HEK293 (cell line): ENCODE data around the gene PCAT6.
A peak's percentile ranks its signal among the peaks of the same experiment; 100 is the strongest.

ENCODE experiments used
- GLIS1 ChIP-seq: fragments of 450-650 bp; formaldehyde crosslinking; IDR thresholded peaks from 2 replicates; pipeline ENCODE4 v1.5.1; 2016; ENCODE audit warnings: missing biosample characterization, missing genetic modification characterization
- RBAK ChIP-seq: fragments of 450-650 bp; formaldehyde crosslinking; IDR thresholded peaks from 2 replicates; pipeline ENCODE4 v1.5.1; 2016; ENCODE audit warnings: missing biosample characterization, missing genetic modification characterization
- SCRT1 ChIP-seq: fragments of 450-650 bp; formaldehyde crosslinking; IDR thresholded peaks from 2 replicates; pipeline ENCODE4 v1.5.1; 2016; ENCODE audit warnings: missing biosample characterization, missing genetic modification characterization, borderline replicate concordance
- ZBTB17 ChIP-seq: fragments of 450-650 bp; formaldehyde crosslinking; IDR thresholded peaks from 2 replicates; pipeline ENCODE4 v1.5.1; 2016; ENCODE audit warnings: missing biosample characterization, missing genetic modification characterization
- ZBTB48 ChIP-seq: fragments of 450-650 bp; formaldehyde crosslinking; IDR thresholded peaks from 2 replicates; pipeline ENCODE4 v1.5.1; 2016; ENCODE audit warnings: missing biosample characterization, missing genetic modification characterization
- ZNF10 ChIP-seq: fragments of 450-650 bp; formaldehyde crosslinking; IDR thresholded peaks from 2 replicates; pipeline ENCODE4 v1.5.1; 2017; ENCODE audit warnings: missing biosample characterization, missing genetic modification characterization
- ZNF114 ChIP-seq: fragments of 450-650 bp; formaldehyde crosslinking; IDR thresholded peaks from 2 replicates; pipeline ENCODE4 v1.5.0; 2017; ENCODE audit warnings: missing biosample characterization, missing genetic modification characterization
- ZNF341 ChIP-seq: fragments of 450-650 bp; formaldehyde crosslinking; IDR thresholded peaks from 2 replicates; pipeline ENCODE4; 2016; ENCODE audit warnings: low read depth, missing biosample characterization, missing genetic modification characterization
- ZNF354C ChIP-seq: fragments of 450-650 bp; formaldehyde crosslinking; IDR thresholded peaks from 2 replicates; pipeline ENCODE4 v1.5.1; 2016; ENCODE audit warnings: missing biosample characterization, missing genetic modification characterization, low read depth, borderline replicate concordance
- ZNF391 ChIP-seq: fragments of 450-650 bp; formaldehyde crosslinking; IDR thresholded peaks from 2 replicates; pipeline ENCODE4 v1.5.1; 2016; ENCODE audit warnings: low read depth, missing biosample characterization, missing genetic modification characterization, borderline replicate concordance
- ZNF660 ChIP-seq: fragments of 450-650 bp; IDR thresholded peaks from 2 replicates; pipeline ENCODE4 v1.5.1; 2018; ENCODE audit warnings: missing biosample characterization, mild to moderate bottlenecking, missing genetic modification characterization
- ZNF785 ChIP-seq: fragments of 450-650 bp; formaldehyde crosslinking; IDR thresholded peaks from 2 replicates; pipeline ENCODE4 v1.5.1; 2016; ENCODE audit warnings: missing biosample characterization, missing genetic modification characterization
- ZXDB ChIP-seq: fragments of 450-650 bp; formaldehyde crosslinking; IDR thresholded peaks from 2 replicates; pipeline ENCODE4 v1.5.1; 2016; ENCODE audit warnings: missing biosample characterization, missing genetic modification characterization
- TF ChIP-seq, protein P1 (sequence below): fragments of 450-650 bp; formaldehyde crosslinking; IDR thresholded peaks from 2 replicates; pipeline ENCODE4 v1.5.1; 2017; ENCODE audit warnings: missing biosample characterization, missing genetic modification characterization
- TF ChIP-seq, protein P2 (sequence below): fragments of 450-650 bp; formaldehyde crosslinking; IDR thresholded peaks from 2 replicates; pipeline ENCODE4 v1.5.1; 2016; ENCODE audit warnings: missing biosample characterization, missing genetic modification characterization
- TF ChIP-seq, protein P3 (sequence below): fragments of 450-650 bp; formaldehyde crosslinking; IDR thresholded peaks from 2 replicates; pipeline ENCODE4 v1.5.1; 2016; ENCODE audit warnings: missing biosample characterization, missing genetic modification characterization
- TF ChIP-seq, protein P4 (sequence below): fragments of 450-650 bp; formaldehyde crosslinking; conservative IDR thresholded peaks from 2 replicates; pipeline ENCODE4 v1.5.1; 2016; ENCODE audit warnings: low read depth, missing biosample characterization, missing genetic modification characterization
- TF ChIP-seq, protein P5 (sequence below): fragments of 450-650 bp; formaldehyde crosslinking; IDR thresholded peaks from 2 replicates; pipeline ENCODE4 v1.5.1; 2016; ENCODE audit warnings: missing biosample characterization, missing genetic modification characterization, borderline replicate concordance
- TF ChIP-seq, protein P6 (sequence below): fragments of 450-650 bp; formaldehyde crosslinking; IDR thresholded peaks from 2 replicates; pipeline ENCODE4 v1.5.1; 2016; ENCODE audit warnings: missing biosample characterization, missing genetic modification characterization

The PCAT6 gene

DNA sequence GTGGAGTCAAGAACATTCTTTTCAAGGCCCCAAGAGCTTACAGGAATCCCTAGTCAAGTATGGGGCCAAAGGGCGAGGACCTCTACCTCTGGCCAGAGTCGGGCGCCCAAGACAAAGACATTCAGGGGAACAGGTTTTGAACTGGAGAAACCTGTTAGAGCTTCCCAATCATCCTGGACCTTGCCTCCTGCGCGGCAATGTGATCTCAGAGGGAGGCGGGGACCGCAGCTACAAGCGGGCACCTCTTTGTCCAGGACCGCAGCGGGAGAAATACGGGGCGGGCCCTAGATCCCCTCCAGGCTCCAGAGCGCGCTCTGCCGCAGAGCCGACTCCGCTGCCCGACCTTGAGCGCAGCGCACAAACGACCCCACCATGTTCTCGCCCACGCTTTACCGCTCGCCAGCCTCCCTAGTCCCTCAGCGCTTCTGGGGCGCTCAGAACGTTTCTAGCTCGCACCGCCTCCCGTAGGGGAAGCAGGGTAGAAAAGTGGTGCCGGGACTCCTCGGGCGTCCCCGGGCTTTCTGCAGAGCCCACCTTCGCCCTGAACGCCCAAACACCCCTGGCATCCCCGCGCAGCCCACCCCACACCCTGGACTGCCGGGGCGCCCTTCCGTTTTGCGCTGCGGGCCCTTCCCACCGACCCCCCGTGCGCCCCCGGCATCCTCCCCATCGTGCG, 50.1 kb downstream of the PCAT6 start (continued):
- peak; percentile 50; the same call in 1 of the 2 replicates for TF ChIP-seq ZNF660 (tag by site-specific recombination)
- peak; percentile 71 for TF ChIP-seq ZXDB (tag by site-specific recombination)
- TF ChIP-seq, protein P1, sequence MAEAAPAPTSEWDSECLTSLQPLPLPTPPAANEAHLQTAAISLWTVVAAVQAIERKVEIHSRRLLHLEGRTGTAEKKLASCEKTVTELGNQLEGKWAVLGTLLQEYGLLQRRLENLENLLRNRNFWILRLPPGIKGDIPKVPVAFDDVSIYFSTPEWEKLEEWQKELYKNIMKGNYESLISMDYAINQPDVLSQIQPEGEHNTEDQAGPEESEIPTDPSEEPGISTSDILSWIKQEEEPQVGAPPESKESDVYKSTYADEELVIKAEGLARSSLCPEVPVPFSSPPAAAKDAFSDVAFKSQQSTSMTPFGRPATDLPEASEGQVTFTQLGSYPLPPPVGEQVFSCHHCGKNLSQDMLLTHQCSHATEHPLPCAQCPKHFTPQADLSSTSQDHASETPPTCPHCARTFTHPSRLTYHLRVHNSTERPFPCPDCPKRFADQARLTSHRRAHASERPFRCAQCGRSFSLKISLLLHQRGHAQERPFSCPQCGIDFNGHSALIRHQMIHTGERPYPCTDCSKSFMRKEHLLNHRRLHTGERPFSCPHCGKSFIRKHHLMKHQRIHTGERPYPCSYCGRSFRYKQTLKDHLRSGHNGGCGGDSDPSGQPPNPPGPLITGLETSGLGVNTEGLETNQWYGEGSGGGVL (tag by site-specific recombination) = peak; percentile 67; the same call in 1 of the 2 replicates
- TF ChIP-seq ZNF391 (tag by site-specific recombination) = no peak
- peak; percentile 73; the same call in 1 of the 2 replicates for TF ChIP-seq ZBTB48 (tag by site-specific recombination)
- TF ChIP-seq ZBTB17 = peak; percentile 47
- TF ChIP-seq RBAK (tag by site-specific recombination) = no peak
- peak; percentile 53; the same call in 1 of the 2 replicates for TF ChIP-seq ZNF10 (tag by site-specific recombination)
- TF ChIP-seq, protein P2, sequence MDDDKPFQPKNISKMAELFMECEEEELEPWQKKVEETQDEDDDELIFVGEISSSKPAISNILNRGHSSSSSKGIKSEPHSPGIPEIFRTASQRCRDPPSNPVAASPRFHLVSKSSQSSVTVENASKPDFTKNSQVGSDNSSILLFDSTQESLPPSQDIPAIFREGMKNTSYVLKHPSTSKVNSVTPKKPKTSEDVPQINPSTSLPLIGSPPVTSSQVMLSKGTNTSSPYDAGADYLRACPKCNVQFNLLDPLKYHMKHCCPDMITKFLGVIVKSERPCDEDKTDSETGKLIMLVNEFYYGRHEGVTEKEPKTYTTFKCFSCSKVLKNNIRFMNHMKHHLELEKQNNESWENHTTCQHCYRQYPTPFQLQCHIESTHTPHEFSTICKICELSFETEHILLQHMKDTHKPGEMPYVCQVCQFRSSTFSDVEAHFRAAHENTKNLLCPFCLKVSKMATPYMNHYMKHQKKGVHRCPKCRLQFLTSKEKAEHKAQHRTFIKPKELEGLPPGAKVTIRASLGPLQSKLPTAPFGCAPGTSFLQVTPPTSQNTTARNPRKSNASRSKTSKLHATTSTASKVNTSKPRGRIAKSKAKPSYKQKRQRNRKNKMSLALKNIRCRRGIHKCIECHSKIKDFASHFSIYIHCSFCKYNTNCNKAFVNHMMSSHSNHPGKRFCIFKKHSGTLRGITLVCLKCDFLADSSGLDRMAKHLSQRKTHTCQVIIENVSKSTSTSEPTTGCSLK (tag by site-specific recombination) = no peak
- no peak for TF ChIP-seq ZNF785 (tag by site-specific recombination)
- TF ChIP-seq, protein P3, sequence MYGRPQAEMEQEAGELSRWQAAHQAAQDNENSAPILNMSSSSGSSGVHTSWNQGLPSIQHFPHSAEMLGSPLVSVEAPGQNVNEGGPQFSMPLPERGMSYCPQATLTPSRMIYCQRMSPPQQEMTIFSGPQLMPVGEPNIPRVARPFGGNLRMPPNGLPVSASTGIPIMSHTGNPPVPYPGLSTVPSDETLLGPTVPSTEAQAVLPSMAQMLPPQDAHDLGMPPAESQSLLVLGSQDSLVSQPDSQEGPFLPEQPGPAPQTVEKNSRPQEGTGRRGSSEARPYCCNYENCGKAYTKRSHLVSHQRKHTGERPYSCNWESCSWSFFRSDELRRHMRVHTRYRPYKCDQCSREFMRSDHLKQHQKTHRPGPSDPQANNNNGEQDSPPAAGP = 0 out of 2 replicates have a peak, but pooled peaks have one; percentile 42
- TF ChIP-seq, protein P4, sequence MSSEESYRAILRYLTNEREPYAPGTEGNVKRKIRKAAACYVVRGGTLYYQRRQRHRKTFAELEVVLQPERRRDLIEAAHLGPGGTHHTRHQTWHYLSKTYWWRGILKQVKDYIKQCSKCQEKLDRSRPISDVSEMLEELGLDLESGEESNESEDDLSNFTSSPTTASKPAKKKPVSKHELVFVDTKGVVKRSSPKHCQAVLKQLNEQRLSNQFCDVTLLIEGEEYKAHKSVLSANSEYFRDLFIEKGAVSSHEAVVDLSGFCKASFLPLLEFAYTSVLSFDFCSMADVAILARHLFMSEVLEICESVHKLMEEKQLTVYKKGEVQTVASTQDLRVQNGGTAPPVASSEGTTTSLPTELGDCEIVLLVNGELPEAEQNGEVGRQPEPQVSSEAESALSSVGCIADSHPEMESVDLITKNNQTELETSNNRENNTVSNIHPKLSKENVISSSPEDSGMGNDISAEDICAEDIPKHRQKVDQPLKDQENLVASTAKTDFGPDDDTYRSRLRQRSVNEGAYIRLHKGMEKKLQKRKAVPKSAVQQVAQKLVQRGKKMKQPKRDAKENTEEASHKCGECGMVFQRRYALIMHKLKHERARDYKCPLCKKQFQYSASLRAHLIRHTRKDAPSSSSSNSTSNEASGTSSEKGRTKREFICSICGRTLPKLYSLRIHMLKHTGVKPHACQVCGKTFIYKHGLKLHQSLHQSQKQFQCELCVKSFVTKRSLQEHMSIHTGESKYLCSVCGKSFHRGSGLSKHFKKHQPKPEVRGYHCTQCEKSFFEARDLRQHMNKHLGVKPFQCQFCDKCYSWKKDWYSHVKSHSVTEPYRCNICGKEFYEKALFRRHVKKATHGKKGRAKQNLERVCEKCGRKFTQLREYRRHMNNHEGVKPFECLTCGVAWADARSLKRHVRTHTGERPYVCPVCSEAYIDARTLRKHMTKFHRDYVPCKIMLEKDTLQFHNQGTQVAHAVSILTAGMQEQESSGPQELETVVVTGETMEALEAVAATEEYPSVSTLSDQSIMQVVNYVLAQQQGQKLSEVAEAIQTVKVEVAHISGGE (tag by site-specific recombination) = peak; percentile 49
- TF ChIP-seq, protein P5, sequence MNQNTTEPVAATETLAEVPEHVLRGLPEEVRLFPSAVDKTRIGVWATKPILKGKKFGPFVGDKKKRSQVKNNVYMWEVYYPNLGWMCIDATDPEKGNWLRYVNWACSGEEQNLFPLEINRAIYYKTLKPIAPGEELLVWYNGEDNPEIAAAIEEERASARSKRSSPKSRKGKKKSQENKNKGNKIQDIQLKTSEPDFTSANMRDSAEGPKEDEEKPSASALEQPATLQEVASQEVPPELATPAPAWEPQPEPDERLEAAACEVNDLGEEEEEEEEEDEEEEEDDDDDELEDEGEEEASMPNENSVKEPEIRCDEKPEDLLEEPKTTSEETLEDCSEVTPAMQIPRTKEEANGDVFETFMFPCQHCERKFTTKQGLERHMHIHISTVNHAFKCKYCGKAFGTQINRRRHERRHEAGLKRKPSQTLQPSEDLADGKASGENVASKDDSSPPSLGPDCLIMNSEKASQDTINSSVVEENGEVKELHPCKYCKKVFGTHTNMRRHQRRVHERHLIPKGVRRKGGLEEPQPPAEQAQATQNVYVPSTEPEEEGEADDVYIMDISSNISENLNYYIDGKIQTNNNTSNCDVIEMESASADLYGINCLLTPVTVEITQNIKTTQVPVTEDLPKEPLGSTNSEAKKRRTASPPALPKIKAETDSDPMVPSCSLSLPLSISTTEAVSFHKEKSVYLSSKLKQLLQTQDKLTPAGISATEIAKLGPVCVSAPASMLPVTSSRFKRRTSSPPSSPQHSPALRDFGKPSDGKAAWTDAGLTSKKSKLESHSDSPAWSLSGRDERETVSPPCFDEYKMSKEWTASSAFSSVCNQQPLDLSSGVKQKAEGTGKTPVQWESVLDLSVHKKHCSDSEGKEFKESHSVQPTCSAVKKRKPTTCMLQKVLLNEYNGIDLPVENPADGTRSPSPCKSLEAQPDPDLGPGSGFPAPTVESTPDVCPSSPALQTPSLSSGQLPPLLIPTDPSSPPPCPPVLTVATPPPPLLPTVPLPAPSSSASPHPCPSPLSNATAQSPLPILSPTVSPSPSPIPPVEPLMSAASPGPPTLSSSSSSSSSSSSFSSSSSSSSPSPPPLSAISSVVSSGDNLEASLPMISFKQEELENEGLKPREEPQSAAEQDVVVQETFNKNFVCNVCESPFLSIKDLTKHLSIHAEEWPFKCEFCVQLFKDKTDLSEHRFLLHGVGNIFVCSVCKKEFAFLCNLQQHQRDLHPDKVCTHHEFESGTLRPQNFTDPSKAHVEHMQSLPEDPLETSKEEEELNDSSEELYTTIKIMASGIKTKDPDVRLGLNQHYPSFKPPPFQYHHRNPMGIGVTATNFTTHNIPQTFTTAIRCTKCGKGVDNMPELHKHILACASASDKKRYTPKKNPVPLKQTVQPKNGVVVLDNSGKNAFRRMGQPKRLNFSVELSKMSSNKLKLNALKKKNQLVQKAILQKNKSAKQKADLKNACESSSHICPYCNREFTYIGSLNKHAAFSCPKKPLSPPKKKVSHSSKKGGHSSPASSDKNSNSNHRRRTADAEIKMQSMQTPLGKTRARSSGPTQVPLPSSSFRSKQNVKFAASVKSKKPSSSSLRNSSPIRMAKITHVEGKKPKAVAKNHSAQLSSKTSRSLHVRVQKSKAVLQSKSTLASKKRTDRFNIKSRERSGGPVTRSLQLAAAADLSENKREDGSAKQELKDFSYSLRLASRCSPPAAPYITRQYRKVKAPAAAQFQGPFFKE (tag by site-specific recombination) = peak; percentile 78; the same call in 1 of the 2 replicates
- TF ChIP-seq ZNF114 (tag by site-specific recombination) = no peak
- TF ChIP-seq SCRT1 = 0 out of 2 replicates have a peak, but pooled peaks have one; percentile 76
- peak; percentile 83; the same call in 1 of the 2 replicates for TF ChIP-seq ZNF341 (tag by site-specific recombination)
- TF ChIP-seq GLIS1 = peak; percentile 61
- TF ChIP-seq, protein P6, sequence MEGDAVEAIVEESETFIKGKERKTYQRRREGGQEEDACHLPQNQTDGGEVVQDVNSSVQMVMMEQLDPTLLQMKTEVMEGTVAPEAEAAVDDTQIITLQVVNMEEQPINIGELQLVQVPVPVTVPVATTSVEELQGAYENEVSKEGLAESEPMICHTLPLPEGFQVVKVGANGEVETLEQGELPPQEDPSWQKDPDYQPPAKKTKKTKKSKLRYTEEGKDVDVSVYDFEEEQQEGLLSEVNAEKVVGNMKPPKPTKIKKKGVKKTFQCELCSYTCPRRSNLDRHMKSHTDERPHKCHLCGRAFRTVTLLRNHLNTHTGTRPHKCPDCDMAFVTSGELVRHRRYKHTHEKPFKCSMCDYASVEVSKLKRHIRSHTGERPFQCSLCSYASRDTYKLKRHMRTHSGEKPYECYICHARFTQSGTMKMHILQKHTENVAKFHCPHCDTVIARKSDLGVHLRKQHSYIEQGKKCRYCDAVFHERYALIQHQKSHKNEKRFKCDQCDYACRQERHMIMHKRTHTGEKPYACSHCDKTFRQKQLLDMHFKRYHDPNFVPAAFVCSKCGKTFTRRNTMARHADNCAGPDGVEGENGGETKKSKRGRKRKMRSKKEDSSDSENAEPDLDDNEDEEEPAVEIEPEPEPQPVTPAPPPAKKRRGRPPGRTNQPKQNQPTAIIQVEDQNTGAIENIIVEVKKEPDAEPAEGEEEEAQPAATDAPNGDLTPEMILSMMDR (tag by site-specific recombination) = peak; percentile 62
- no peak for TF ChIP-seq ZNF354C (tag by site-specific recombination)
